Kidney epithelial cell (primary cell): ENCODE data around the gene MTA1. TPM values are rescaled to one million over a fixed set of nuclear protein-coding genes. Genes with fewer than 3 reads are reported as not detected.

Source experiments
- DNase-seq: peaks from one replicate; pipeline ENCODE4 v3.0.0-alpha.2; 2010; ENCODE audit warnings: low read depth
- H3K27me3 ChIP-seq: 2 replicates; pipeline ENCODE4 v1.6.0; 2011; ENCODE audit warnings: low read length; ENCODE audit not compliant: control insufficient read depth, insufficient read depth
- H3K36me3 ChIP-seq: 2 replicates; pipeline ENCODE4 v1.5.1; 2011; ENCODE audit warnings: low read length; ENCODE audit not compliant: control insufficient read depth, insufficient read depth
- H3K4me3 ChIP-seq: 2 replicates; pipeline ENCODE4 v1.5.1; 2011; ENCODE audit warnings: low read depth, mild to moderate bottlenecking, control low read depth, low read length
- CTCF ChIP-seq: IDR thresholded peaks from 2 replicates; pipeline ENCODE4 v1.5.1; 2011; ENCODE audit warnings: mild to moderate bottlenecking, moderate library complexity, low read length, control low read depth, inconsistent platforms; ENCODE audit not compliant: insufficient read depth, poor library complexity, severe bottlenecking
- total RNA-seq: library from RNA; depleted of rRNA; stranded (reverse); fragments of >200 nt; gene quantifications from 2 replicates; pipeline ENCODE4 v1.2.3, GENCODE V29; 2015

MTA1 gene
- total RNA-seq, 1 donor from 2014 or later, result 68.3 TPM

- no peak for DNase-seq
- Histone ChIP-seq H3K36me3 (no peaks in the 10 kb centered on the region), H3K27me3 (peaks cover 19% of the 10 kb centered on the region), H3K4me3 (no peak overlapping the region)
- TF ChIP-seq CTCF, result no peak
These were observed 9.0 kb upstream of the MTA1 start for GRCh38 chr14:105410642-105411016.

- H3K27me3 ChIP-seq, result peaks cover 19% of the 10 kb centered on the region
- no peak for DNase-seq
- no peak for TF ChIP-seq CTCF
- H3K36me3 ChIP-seq, result no peaks in the 10 kb centered on the region
- peak overlapping the region; percentile 25 for H3K4me3 ChIP-seq
These were observed 8.3 kb upstream of the MTA1 start for GRCh38 chr14:105411017-105411941.

GRCh38 chr14:105411985-105412770 lies 7.4 kb upstream of the MTA1 start:
- DNase-seq, result no peak
- H3K36me3 ChIP-seq, result no peaks in the 10 kb centered on the region
- peaks cover 19% of the 10 kb centered on the region for H3K27me3 ChIP-seq
- no peak overlapping the region for H3K4me3 ChIP-seq
- TF ChIP-seq CTCF, result no peak

DNA sequence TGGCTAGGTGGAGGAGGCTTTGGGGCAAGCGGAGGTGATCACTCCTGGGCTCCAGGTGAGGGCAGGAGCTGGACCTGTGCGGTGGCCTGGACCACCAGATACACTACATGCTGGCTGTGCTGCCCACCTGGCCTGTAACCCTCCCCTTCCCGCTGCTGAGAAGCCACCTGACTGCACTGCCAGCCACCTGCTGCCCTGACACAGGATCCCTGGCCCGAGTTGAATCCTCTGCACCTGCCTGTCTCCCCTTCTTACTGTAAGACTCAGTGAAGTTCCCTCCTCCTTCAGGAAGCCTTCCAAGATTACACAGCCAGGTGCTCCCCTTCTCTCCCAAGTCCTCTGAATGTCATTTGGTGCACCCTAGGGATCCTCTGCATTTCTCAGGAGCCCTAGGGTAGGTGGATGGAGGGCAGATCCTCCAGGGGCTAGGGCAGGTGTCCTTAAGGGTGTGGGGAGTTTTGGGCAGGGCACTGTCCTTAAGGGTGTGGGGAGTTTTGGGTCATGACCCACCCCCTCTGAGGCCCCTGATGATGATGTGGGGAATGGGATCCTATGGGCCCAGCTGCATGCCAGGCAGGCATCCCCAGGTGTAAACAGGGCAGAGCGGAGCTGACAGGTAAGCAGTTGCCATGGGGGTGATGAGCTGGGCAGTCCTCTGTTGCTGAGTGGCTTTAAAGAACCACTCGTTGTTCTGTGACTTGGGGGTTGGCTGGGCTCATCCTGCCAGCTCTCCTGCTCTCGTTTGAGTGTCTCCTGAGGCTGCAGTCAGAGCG lies 6.7 kb upstream of the MTA1 start:
- Histone ChIP-seq H3K4me3 (no peak overlapping the region), H3K36me3 (no peaks in the 10 kb centered on the region), H3K27me3 (peaks cover 19% of the 10 kb centered on the region)
- no peak for TF ChIP-seq CTCF
- DNase-seq, result no peak

DNA sequence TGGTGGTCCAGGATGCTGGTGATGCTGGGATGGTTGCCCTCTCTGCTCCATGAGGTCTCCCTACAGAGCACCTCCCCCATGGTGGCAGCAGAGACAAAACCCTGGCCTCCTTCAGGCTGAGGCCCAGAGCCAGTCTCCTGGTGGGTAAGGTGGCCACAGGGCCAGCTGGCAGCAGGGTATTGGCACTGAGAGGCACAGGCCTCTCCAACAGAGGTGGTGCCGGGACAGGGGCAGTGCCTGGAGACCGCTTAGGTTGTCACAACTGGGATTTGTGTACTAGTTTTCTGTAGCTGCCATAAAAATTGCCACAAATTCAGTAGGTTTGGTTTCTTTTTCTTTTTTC lies 6.1 kb upstream of the MTA1 start:
- no peak for TF ChIP-seq CTCF
- peaks cover 19% of the 10 kb centered on the region for H3K27me3 ChIP-seq
- no peak overlapping the region for H3K4me3 ChIP-seq
- no peaks in the 10 kb centered on the region for H3K36me3 ChIP-seq
- DNase-seq, result no peak
